HepG2 (cell line): ENCODE results near the gene MAFB. TPM values are rescaled to one million over a fixed set of nuclear protein-coding genes. Genes with fewer than 3 reads are reported as not detected.

Experiments used
- DR1 ChIP-seq: sonication (generic); formaldehyde crosslinking; IDR thresholded peaks from 2 replicates; pipeline ENCODE4 v1.8.0; 2021; ENCODE audit warnings: mild to moderate bottlenecking, missing genetic modification reagents, inconsistent platforms
- FOXC1 ChIP-seq: sonication (generic); formaldehyde crosslinking; IDR thresholded peaks from 2 replicates; pipeline ENCODE4 v1.8.0; 2022; ENCODE audit warnings: mild to moderate bottlenecking, missing genetic modification reagents, borderline replicate concordance
- GZF1 ChIP-seq: sonication (generic); formaldehyde crosslinking; IDR thresholded peaks from 2 replicates; pipeline ENCODE4 v1.5.1; 2020; ENCODE audit warnings: mild to moderate bottlenecking, missing genetic modification reagents
- JUNB ChIP-seq: sonication (generic); formaldehyde crosslinking; IDR thresholded peaks from 2 replicates; pipeline ENCODE4 v1.8.0; 2022; ENCODE audit warnings: missing genetic modification reagents, mild to moderate bottlenecking, borderline replicate concordance
- NR0B2 ChIP-seq: sonication (generic); formaldehyde crosslinking; IDR thresholded peaks from 2 replicates; pipeline ENCODE4 v1.4.0; 2020; ENCODE audit warnings: mild to moderate bottlenecking, missing genetic modification reagents
- PCBP1 ChIP-seq: fragments of 200-400 bp; formaldehyde crosslinking; IDR thresholded peaks from 2 replicates; pipeline ENCODE4 v1.6.1; 2017; ENCODE audit warnings: mild to moderate bottlenecking, low read depth, low read length, borderline replicate concordance
- PHF21A ChIP-seq: sonication (generic); formaldehyde crosslinking; IDR thresholded peaks from 2 replicates; pipeline ENCODE4 v1.5.0; 2020; ENCODE audit warnings: mild to moderate bottlenecking, missing genetic modification reagents
- RAD51 ChIP-seq: fragments of 450-650 bp; IDR thresholded peaks from 2 replicates; pipeline ENCODE4 v1.6.1; 2016; ENCODE audit warnings: borderline replicate concordance
- RCOR2 ChIP-seq: IDR thresholded peaks from 2 replicates; pipeline ENCODE4 v1.6.1; 2016; ENCODE audit warnings: missing biosample characterization, missing genetic modification reagents
- RFX1 ChIP-seq: fragments of 450-650 bp; IDR thresholded peaks from 2 replicates; pipeline ENCODE4 v1.6.1; 2017
- RFX5 ChIP-seq: IDR thresholded peaks from 2 replicates; pipeline ENCODE4 v1.6.1; 2011; ENCODE audit warnings: low read depth, low read length, improper control_type of control experiment
- SCMH1 ChIP-seq: sonication (generic); formaldehyde crosslinking; IDR thresholded peaks from 2 replicates; pipeline ENCODE4 v1.9.0; 2021; ENCODE audit warnings: missing genetic modification reagents, mild to moderate bottlenecking, borderline replicate concordance
- STAG1 ChIP-seq: sonication (generic); formaldehyde crosslinking; IDR thresholded peaks from 2 replicates; pipeline ENCODE4 v1.4.0; 2020; ENCODE audit warnings: missing genetic modification reagents
- TARDBP ChIP-seq: sonication (generic); formaldehyde crosslinking; IDR thresholded peaks from 2 replicates; pipeline ENCODE4 v1.8.0; 2022; ENCODE audit warnings: mild to moderate bottlenecking, missing genetic modification reagents
- THAP9 ChIP-seq: sonication (generic); formaldehyde crosslinking; IDR thresholded peaks from 2 replicates; pipeline ENCODE4; 2020; ENCODE audit warnings: missing genetic modification reagents, mild to moderate bottlenecking, borderline replicate concordance
- THYN1 ChIP-seq: sonication (generic); formaldehyde crosslinking; IDR thresholded peaks from 2 replicates; pipeline ENCODE4 v1.8.1; 2023; ENCODE audit warnings: low read depth, mild to moderate bottlenecking, moderate library complexity, missing genetic modification reagents, borderline replicate concordance
- ZBTB21 ChIP-seq: sonication (generic); formaldehyde crosslinking; IDR thresholded peaks from 2 replicates; pipeline ENCODE4 v1.4.0; 2020; ENCODE audit warnings: missing genetic modification reagents
- ZNF619 ChIP-seq: sonication (generic); formaldehyde crosslinking; IDR thresholded peaks from 2 replicates; pipeline ENCODE4 v1.4.0; 2020; ENCODE audit warnings: mild to moderate bottlenecking, missing genetic modification reagents
- ZNF660 ChIP-seq: sonication (generic); formaldehyde crosslinking; IDR thresholded peaks from 2 replicates; pipeline ENCODE4 v1.5.1; 2020; ENCODE audit warnings: mild to moderate bottlenecking, low read depth, missing genetic modification reagents, borderline replicate concordance
- ZNF724P ChIP-seq: sonication (generic); formaldehyde crosslinking; IDR thresholded peaks from 2 replicates; pipeline ENCODE4 v1.8.0; 2022; ENCODE audit warnings: missing genetic modification reagents, borderline replicate concordance
- ZNF777 ChIP-seq: sonication (generic); formaldehyde crosslinking; IDR thresholded peaks from 2 replicates; pipeline ENCODE4 v1.4.0; 2020; ENCODE audit warnings: missing genetic modification reagents
- ZNF781 ChIP-seq: sonication (generic); formaldehyde crosslinking; IDR thresholded peaks from 2 replicates; pipeline ENCODE4 v1.5.1; 2020; ENCODE audit warnings: borderline replicate concordance, mild to moderate bottlenecking, missing genetic modification reagents; ENCODE audit errors: not compliant biosample characterization
- ZSCAN29 ChIP-seq: sonication (generic); formaldehyde crosslinking; conservative IDR thresholded peaks from 2 replicates; pipeline ENCODE4 v1.4.0; 2020; ENCODE audit warnings: mild to moderate bottlenecking, missing genetic modification reagents
- polyA plus RNA-seq, 8 experiments: library from polyadenylated mRNA; depleted of rRNA in 3 of 8; stranded (reverse) in 7 of 8; unstranded in 1 of 8; fragments of >200 nt; fragmentation: Illumina TruSeq in 4 of 8; extraction: Trizol in 4 of 8; gene quantifications; 2 replicates each; pipeline versions ENCODE4 v1.2.1 to v1.2.3, GENCODE V29; 2011 to 2016; ENCODE audit warnings: low read depth in 4 of 8, missing spikeins in 1 of 8, mixed read lengths in 1 of 8; ENCODE audit not compliant: insufficient read depth in 1 of 8
- total RNA-seq, 5 experiments: library from RNA; depleted of rRNA; stranded (reverse); fragments of >200 nt; fragmentation: Illumina TruSeq; extraction: Trizol; gene quantifications; 2 replicates each; pipeline ENCODE4 v1.2.3, GENCODE V29; 2016; ENCODE audit warnings: low read depth in 1 of 5
- TF ChIP-seq, protein P1 (sequence below): IDR thresholded peaks from 2 replicates; pipeline ENCODE4 v1.6.1; 2016; ENCODE audit warnings: low read depth

Gene MAFB
- total and polyA plus RNA-seq, 2 of the 13 experiments (the other 11 are each of a cell fraction or from before 2014, with no cell fraction given) = 0.08 to 0.11 TPM

GRCh38 chr20:40688129-40689099 lies 622 bp downstream of the MAFB start (continued):
- TF ChIP-seq THAP9 (no peak), ZNF777 (CRISPR knock-in tag) (peak; percentile 77; the same call in 1 of the 2 replicates), RAD51 (no peak), ZNF781 (CRISPR knock-in tag) (no peak), RFX1 (no peak), RCOR2 (CRISPR knock-in tag) (no peak), ZBTB21 (CRISPR knock-in tag) (no peak), ZNF724P (CRISPR knock-in tag) (no peak), FOXC1 (CRISPR knock-in tag) (no peak; the same call in 1 of the 2 replicates), JUNB (CRISPR knock-in tag) (no peak), GZF1 (no peak), PCBP1 (no peak), THYN1 (CRISPR knock-in tag) (no peak), DR1 (CRISPR knock-in tag) (no peak), PHF21A (CRISPR knock-in tag) (no peak), TARDBP (no peak), NR0B2 (CRISPR knock-in tag) (no peak), RFX5 (no peak), STAG1 (CRISPR knock-in tag) (no peak), SCMH1 (no peak), ZNF619 (CRISPR knock-in tag) (no peak), ZNF660 (CRISPR knock-in tag) (no peak), ZSCAN29 (CRISPR knock-in tag) (no peak)
- TF ChIP-seq, protein P1, sequence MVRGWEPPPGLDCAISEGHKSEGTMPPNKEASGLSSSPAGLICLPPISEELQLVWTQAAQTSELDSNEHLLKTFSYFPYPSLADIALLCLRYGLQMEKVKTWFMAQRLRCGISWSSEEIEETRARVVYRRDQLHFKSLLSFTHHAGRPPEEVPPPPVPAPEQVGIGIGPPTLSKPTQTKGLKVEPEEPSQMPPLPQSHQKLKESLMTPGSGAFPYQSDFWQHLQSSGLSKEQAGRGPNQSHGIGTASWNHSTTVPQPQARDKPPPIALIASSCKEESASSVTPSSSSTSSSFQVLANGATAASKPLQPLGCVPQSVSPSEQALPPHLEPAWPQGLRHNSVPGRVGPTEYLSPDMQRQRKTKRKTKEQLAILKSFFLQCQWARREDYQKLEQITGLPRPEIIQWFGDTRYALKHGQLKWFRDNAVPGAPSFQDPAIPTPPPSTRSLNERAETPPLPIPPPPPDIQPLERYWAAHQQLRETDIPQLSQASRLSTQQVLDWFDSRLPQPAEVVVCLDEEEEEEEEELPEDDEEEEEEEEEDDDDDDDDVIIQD (CRISPR knock-in tag) = no peak
